Body of pancreas (tissue), 4 donors: ENCODE measurements around the gene KRT78.

Source experiments
- CTCF ChIP-seq, 7 experiments: fragments of 450-650 bp in 4 of 7; fragments of 200-600 bp in 3 of 7; sonication (generic) in 3 of 7; IDR thresholded peaks; one replicate each; pipeline ENCODE4 v1.5.1; 2016 to 2019; ENCODE audit warnings: antibody characterized with exemption in 7 of 7
- POLR2A ChIP-seq, 3 donors: fragments of 450-650 bp; IDR thresholded peaks; one replicate each; pipeline ENCODE4 v1.6.1; 2016; ENCODE audit warnings: antibody characterized with exemption in 3 of 3, mild to moderate bottlenecking in 2 of 3

GRCh38 chr12:52831251-52831650, 17.5 kb downstream of the KRT78 start:
- TF ChIP-seq CTCF (IDR thresholded peaks at IDR 0.05) (no peak), POLR2A (IDR thresholded peaks at IDR 0.05) (no peak)
